ENCODE measurements around the gene BEGAIN. TPM values are rescaled to one million over a fixed set of nuclear protein-coding genes. Genes with fewer than 3 reads are reported as not detected.

BEGAIN gene
- total and polyA plus RNA-seq, 2 donors from 2014 or later = 0.52 to 1.4 TPM

GRCh38 chr14:100500128-100500527, 87.1 kb downstream of the BEGAIN start:
- FAIRE-seq (no peak), DNase-seq (peak in 1 of 5 donors; percentile 51)
- intact Hi-C loops (cut with DNase I) = no loop called here
- Histone ChIP-seq H3K9me3 (ENCODE audit: control insufficient read depth in 2 of 3, insufficient read depth in 1 of 3, low read length in 3 of 3) (peaks cover 0 to 3% (median 0%) of the 10 kb centered on the region in 3 donors), H3K4me3 (ENCODE audit: low read length in 3 of 3) (no peak overlapping the region), H3K36me3 (ENCODE audit: control insufficient read depth in 2 of 3, insufficient read depth in 3 of 3, low read length in 3 of 3) (no peaks in the 10 kb centered on the region), H3K27me3 (ENCODE audit: control insufficient read depth, insufficient read depth, low read length) (no peaks in the 10 kb centered on the region), H3K27ac (ENCODE audit: low read depth in 2 of 2, low read length in 2 of 2) (no peak overlapping the region), H3K9ac (ENCODE audit: low read length in 3 of 3) (no peak overlapping the region), H3K4me1 (ENCODE audit: control insufficient read depth in 2 of 3, insufficient read depth in 2 of 3, low read depth in 1 of 3, low read length in 3 of 3) (no peaks in the 10 kb centered on the region)
- TF ChIP-seq CTCF (IDR thresholded peaks at IDR 0.05; ENCODE audit: borderline replicate concordance, extremely low read depth, insufficient read depth) = no peak

DNA sequence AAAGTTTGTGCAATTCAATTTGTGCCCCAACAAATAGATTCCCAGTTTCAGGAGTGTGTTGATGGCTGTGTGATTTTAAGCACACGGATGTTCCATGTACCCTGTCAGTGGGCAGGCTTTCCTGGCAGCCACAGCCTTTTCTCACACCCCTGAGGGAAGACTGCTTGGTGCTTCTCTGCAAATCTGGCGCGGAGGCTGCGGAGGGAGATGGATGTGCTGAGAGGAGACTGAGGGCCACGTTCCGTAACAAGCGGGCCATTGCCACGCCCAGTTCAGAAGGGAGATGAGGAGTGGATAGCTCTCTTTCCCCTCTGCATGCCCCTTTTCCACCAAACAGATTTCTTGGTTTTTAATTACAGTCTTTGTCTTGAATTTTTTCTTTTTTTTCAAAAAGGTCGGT, 89.1 kb downstream of the BEGAIN start:
- DNase-seq (no peak), FAIRE-seq (no peak)
- no peaks in the 10 kb centered on the region for H3K36me3 ChIP-seq (ENCODE audit: control insufficient read depth in 2 of 3, insufficient read depth in 3 of 3, low read length in 3 of 3)
- H3K9me3 ChIP-seq (ENCODE audit: control insufficient read depth in 2 of 3, insufficient read depth in 1 of 3, low read length in 3 of 3) = no peaks in the 10 kb centered on the region
- H3K4me3 ChIP-seq (ENCODE audit: low read length in 3 of 3) = no peak overlapping the region
- H3K27me3 ChIP-seq (ENCODE audit: control insufficient read depth, insufficient read depth, low read length) = no peaks in the 10 kb centered on the region
- intact Hi-C loops (cut with DNase I) = no loop called here
- H3K27ac ChIP-seq (ENCODE audit: low read depth in 2 of 2, low read length in 2 of 2) = no peak overlapping the region
- no peaks in the 10 kb centered on the region for H3K4me1 ChIP-seq (ENCODE audit: control insufficient read depth in 2 of 3, insufficient read depth in 2 of 3, low read depth in 1 of 3, low read length in 3 of 3)
- no peak overlapping the region for H3K9ac ChIP-seq (ENCODE audit: low read length in 3 of 3)
- no peak for TF ChIP-seq CTCF (IDR thresholded peaks at IDR 0.05; ENCODE audit: borderline replicate concordance, extremely low read depth, insufficient read depth)

GRCh38 chr14:100495917-100496316, 91.3 kb downstream of the BEGAIN start:
- H3K27ac ChIP-seq (ENCODE audit: low read depth in 2 of 2, low read length in 2 of 2) = no peak overlapping the region
- H3K9ac ChIP-seq (ENCODE audit: low read length in 3 of 3) = no peak overlapping the region
- H3K4me3 ChIP-seq (ENCODE audit: low read length in 3 of 3) = no peak overlapping the region
- no peaks in the 10 kb centered on the region for H3K4me1 ChIP-seq (ENCODE audit: control insufficient read depth in 2 of 3, insufficient read depth in 2 of 3, low read depth in 1 of 3, low read length in 3 of 3)
- no peaks in the 10 kb centered on the region for H3K27me3 ChIP-seq (ENCODE audit: control insufficient read depth, insufficient read depth, low read length)
- no peaks in the 10 kb centered on the region for H3K36me3 ChIP-seq (ENCODE audit: control insufficient read depth in 2 of 3, insufficient read depth in 3 of 3, low read length in 3 of 3)
- DNase-seq (no peak), FAIRE-seq (no peak)
- intact Hi-C loops (cut with DNase I) = no loop called here
- no peaks in the 10 kb centered on the region for H3K9me3 ChIP-seq (ENCODE audit: control insufficient read depth in 2 of 3, insufficient read depth in 1 of 3, low read length in 3 of 3)
- no peak for TF ChIP-seq CTCF (IDR thresholded peaks at IDR 0.05; ENCODE audit: borderline replicate concordance, extremely low read depth, insufficient read depth)

DNA sequence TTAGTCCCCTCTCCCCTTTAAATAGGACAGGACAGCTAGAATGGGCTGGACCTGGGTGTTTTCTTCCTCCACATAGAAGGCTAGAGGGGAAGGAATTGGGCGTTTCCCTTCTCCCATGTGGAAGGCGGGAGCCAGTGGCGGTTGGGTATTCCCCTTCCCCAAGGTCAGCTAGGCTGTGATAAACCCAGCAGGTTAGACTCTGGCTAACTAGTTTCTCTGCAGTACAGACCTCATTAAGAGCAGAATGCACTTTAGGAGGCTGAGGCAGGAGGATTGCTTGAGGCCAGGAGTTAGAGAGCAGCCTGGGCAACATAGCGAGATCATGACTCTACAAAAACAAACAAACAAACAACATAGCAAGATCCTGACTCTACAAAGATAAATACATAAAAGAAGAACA, 92.6 kb downstream of the BEGAIN start:
- TF ChIP-seq CTCF (IDR thresholded peaks at IDR 0.05; ENCODE audit: borderline replicate concordance, extremely low read depth, insufficient read depth) = no peak
- Histone ChIP-seq H3K36me3 (ENCODE audit: control insufficient read depth in 2 of 3, insufficient read depth in 3 of 3, low read length in 3 of 3) (no peaks in the 10 kb centered on the region), H3K27me3 (ENCODE audit: control insufficient read depth, insufficient read depth, low read length) (no peaks in the 10 kb centered on the region), H3K9me3 (ENCODE audit: control insufficient read depth in 2 of 3, insufficient read depth in 1 of 3, low read length in 3 of 3) (no peaks in the 10 kb centered on the region), H3K4me3 (ENCODE audit: low read length in 3 of 3) (no peak overlapping the region), H3K4me1 (ENCODE audit: control insufficient read depth in 2 of 3, insufficient read depth in 2 of 3, low read depth in 1 of 3, low read length in 3 of 3) (no peaks in the 10 kb centered on the region), H3K9ac (ENCODE audit: low read length in 3 of 3) (no peak overlapping the region), H3K27ac (ENCODE audit: low read depth in 2 of 2, low read length in 2 of 2) (no peak overlapping the region)
- intact Hi-C loops (cut with DNase I) = no loop called here
- FAIRE-seq (no peak), DNase-seq (peak in 1 of 5 donors; percentile 18)

Data from kidney (tissue), 14 donors.